ENCODE measurements around the gene SPINK4. TPM values are rescaled to one million over a fixed set of nuclear protein-coding genes. Genes with fewer than 3 reads are reported as not detected.

Gene SPINK4
- total RNA-seq, 6 experiments from 2014 or later = not detected

GRCh38 chr9:33293782-33294181 is 53.8 kb downstream of the SPINK4 start:
- Mint-ChIP-seq H3K27ac (no peak overlapping the region), H3K27me3 (ENCODE audit: insufficient read depth) (peaks cover 8% of the 10 kb centered on the region), H3K4me1 (ENCODE audit: low read depth) (peaks cover 67% of the 10 kb centered on the region), H3K4me3 (no peak overlapping the region), H3K9me3 (no peaks in the 10 kb centered on the region), H3K36me3 (ENCODE audit: low read depth) (peaks cover 60% of the 10 kb centered on the region)
- no peak for DNase-seq
- TF ChIP-seq, protein P1, sequence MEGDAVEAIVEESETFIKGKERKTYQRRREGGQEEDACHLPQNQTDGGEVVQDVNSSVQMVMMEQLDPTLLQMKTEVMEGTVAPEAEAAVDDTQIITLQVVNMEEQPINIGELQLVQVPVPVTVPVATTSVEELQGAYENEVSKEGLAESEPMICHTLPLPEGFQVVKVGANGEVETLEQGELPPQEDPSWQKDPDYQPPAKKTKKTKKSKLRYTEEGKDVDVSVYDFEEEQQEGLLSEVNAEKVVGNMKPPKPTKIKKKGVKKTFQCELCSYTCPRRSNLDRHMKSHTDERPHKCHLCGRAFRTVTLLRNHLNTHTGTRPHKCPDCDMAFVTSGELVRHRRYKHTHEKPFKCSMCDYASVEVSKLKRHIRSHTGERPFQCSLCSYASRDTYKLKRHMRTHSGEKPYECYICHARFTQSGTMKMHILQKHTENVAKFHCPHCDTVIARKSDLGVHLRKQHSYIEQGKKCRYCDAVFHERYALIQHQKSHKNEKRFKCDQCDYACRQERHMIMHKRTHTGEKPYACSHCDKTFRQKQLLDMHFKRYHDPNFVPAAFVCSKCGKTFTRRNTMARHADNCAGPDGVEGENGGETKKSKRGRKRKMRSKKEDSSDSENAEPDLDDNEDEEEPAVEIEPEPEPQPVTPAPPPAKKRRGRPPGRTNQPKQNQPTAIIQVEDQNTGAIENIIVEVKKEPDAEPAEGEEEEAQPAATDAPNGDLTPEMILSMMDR (IDR thresholded peaks at IDR 0.05) = no peak

DNA sequence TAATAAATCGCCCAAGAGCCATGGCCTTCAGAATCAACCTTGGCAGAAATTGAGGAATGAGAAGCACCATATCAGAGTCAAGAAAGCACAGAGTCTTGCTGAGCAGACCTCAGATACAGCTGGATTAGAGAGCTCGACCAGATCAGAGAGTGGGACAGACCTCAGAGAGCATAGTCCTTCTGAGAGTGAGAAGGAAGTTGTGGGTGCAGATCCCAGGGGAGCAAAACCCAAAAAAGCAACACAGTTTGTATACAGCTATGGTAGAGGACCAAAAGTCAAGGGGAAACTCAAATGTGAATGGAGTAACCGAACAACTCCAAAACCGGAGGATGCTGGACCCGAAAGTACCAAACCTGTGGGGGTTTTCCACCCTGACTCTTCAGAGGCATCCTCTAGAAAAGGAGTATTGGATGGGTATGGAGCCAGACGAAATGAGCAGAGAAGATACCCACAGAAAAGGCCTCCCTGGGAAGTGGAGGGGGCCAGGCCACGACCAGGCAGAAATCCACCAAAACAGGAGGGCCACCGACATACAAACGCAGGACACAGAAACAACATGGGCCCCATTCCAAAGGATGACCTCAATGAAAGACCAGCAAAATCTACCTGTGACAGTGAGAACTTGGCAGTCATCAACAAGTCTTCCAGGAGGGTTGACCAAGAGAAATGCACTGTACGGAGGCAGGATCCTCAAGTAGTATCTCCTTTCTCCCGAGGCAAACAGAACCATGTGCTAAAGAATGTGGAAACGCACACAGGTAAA is 54.9 kb downstream of the SPINK4 start:
- TF ChIP-seq, protein P1 (IDR thresholded peaks at IDR 0.05) = no peak
- no peak overlapping the region; the same call in 1 of the 2 replicates for H3K27ac Mint-ChIP-seq
- no peak for DNase-seq
- H3K27me3 Mint-ChIP-seq (ENCODE audit: insufficient read depth) = peaks cover 8% of the 10 kb centered on the region
- no peaks in the 10 kb centered on the region for H3K9me3 Mint-ChIP-seq
- peaks cover 69% of the 10 kb centered on the region for H3K4me1 Mint-ChIP-seq (ENCODE audit: low read depth)
- peaks cover 67% of the 10 kb centered on the region for H3K36me3 Mint-ChIP-seq (ENCODE audit: low read depth)
- no peak overlapping the region for H3K4me3 Mint-ChIP-seq

DNA sequence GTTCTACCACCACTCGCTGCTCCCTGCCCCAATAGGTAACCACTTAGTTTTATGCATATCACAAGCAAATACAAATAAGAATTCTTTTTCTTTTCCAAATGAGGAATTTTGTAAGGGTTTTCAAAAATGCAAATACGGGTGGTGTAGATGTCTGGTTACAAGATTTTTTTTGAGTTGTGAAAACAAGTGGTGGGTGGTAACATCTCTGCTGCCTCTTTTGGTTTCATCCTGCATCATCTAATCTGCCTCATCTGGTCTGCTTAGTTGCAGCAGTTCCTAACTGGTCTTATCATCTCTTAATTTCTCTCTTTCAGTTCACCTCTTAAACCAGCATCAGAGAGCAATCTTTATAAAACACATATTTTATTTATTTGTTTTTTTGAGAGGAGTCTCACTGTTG is 55.6 kb downstream of the SPINK4 start:
- TF ChIP-seq, protein P1 (IDR thresholded peaks at IDR 0.05) = no peak
- peaks cover 2% of the 10 kb centered on the region; the same call in 1 of the 2 replicates for H3K27me3 Mint-ChIP-seq (ENCODE audit: insufficient read depth)
- no peak for DNase-seq
- H3K4me3 Mint-ChIP-seq = no peak overlapping the region
- peaks cover 69% of the 10 kb centered on the region for H3K4me1 Mint-ChIP-seq (ENCODE audit: low read depth)
- H3K9me3 Mint-ChIP-seq = no peaks in the 10 kb centered on the region
- peak overlapping the region; percentile 4; the same call in 1 of the 2 replicates for H3K27ac Mint-ChIP-seq
- H3K36me3 Mint-ChIP-seq (ENCODE audit: low read depth) = peaks cover 67% of the 10 kb centered on the region

DNA sequence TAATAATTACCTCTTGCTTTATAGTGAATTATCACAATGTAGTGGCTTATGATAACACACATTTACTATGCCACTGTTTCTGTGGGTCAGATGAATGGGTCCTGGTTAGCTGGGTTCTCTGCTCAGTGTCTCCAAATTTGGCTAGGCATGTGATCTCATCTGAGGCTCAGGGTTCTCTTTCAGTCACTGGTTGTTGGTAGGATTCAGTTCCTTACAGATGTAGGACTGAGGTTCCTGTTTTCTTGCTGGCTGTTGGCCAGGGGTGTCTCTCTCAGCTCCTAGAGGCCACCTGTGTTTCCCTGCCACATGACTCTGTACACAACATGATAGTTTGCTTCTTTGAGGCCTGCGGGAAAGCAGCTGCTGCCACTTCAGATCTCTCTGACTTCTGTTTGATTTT is 57.5 kb downstream of the SPINK4 start:
- DNase-seq = no peak
- Mint-ChIP-seq H3K36me3 (ENCODE audit: low read depth) (peaks cover 52% of the 10 kb centered on the region), H3K4me1 (ENCODE audit: low read depth) (peaks cover 56% of the 10 kb centered on the region), H3K27ac (peak overlapping the region; percentile 38), H3K9me3 (no peaks in the 10 kb centered on the region), H3K27me3 (ENCODE audit: insufficient read depth) (no peaks in the 10 kb centered on the region; the same call in 1 of the 2 replicates), H3K4me3 (no peak overlapping the region; the same call in 1 of the 2 replicates)
- TF ChIP-seq, protein P1 (IDR thresholded peaks at IDR 0.05) = no peak

Other genes with a start within 250 kb of the SPINK4 start
- 10 to 100 TPM; 29.1 to 34.9 (median 33.3) TPM for gene APTX, start 238.5 kb upstream of the SPINK4 start, total RNA-seq (2021; fragmentation: NEBNext Ultra II Directional; extraction: Animal tissue kit (Norgen Biotek cat#: 25700))
- gene DNAJA1, start 214.9 kb upstream of the SPINK4 start, total RNA-seq (2021; fragmentation: NEBNext Ultra II Directional; extraction: Animal tissue kit (Norgen Biotek cat#: 25700)) = 100 to 1,000 TPM; 118 to 171 (median 140) TPM
- gene SMU1, start 163.5 kb upstream of the SPINK4 start, total RNA-seq (2021; fragmentation: NEBNext Ultra II Directional; extraction: Animal tissue kit (Norgen Biotek cat#: 25700)) = 10 to 100 TPM; 20.3 to 22.1 (median 21.6) TPM
- 100 to 1,000 TPM in 4 of 6 experiments, 10 to 100 TPM in 2; 87.2 to 116 (median 106) TPM for gene B4GALT1, start 72.8 kb upstream of the SPINK4 start, total RNA-seq (2021; fragmentation: NEBNext Ultra II Directional; extraction: Animal tissue kit (Norgen Biotek cat#: 25700))
- gene BAG1, start 24.5 kb downstream of the SPINK4 start, total RNA-seq (2021; fragmentation: NEBNext Ultra II Directional; extraction: Animal tissue kit (Norgen Biotek cat#: 25700)) = 10 to 100 TPM; 22.5 to 31.3 (median 27.6) TPM
- 10 to 100 TPM; 75.5 to 90.2 (median 78.8) TPM for gene CHMP5, start 24.9 kb downstream of the SPINK4 start, total RNA-seq (2021; fragmentation: NEBNext Ultra II Directional; extraction: Animal tissue kit (Norgen Biotek cat#: 25700))
- gene NFX1, start 50.3 kb downstream of the SPINK4 start, total RNA-seq (2021; fragmentation: NEBNext Ultra II Directional; extraction: Animal tissue kit (Norgen Biotek cat#: 25700)) = 10 to 100 TPM; 25.7 to 28.0 (median 27.8) TPM
- not detected for gene AQP7, start 162.4 kb downstream of the SPINK4 start, total RNA-seq (2021; fragmentation: NEBNext Ultra II Directional; extraction: Animal tissue kit (Norgen Biotek cat#: 25700))
- gene AQP3, start 207.4 kb downstream of the SPINK4 start, total RNA-seq (2021; fragmentation: NEBNext Ultra II Directional; extraction: Animal tissue kit (Norgen Biotek cat#: 25700)) = under 1 TPM; 0.28 to 0.81 (median 0.53) TPM
- gene NOL6, start 233.8 kb downstream of the SPINK4 start, total RNA-seq (2021; fragmentation: NEBNext Ultra II Directional; extraction: Animal tissue kit (Norgen Biotek cat#: 25700)) = 10 to 100 TPM; 57.9 to 69.2 (median 62.2) TPM

All from HFFc6 (cell line).